Large intestine (tissue), 12 donors: ENCODE data around the gene M6PR. TPM values are rescaled to one million over a fixed set of nuclear protein-coding genes. Genes with fewer than 3 reads are reported as not detected.

Experiments used
- DNase-seq, 2 donors: peaks; one replicate each; pipeline versions ENCODE4 v3.0.0 to v3.0.0-alpha.2; 2013
- H3K27ac ChIP-seq: one replicate; pipeline ENCODE4 v1.5.1; 2013; ENCODE audit warnings: low read length
- H3K27me3 ChIP-seq: 2 replicates; pipeline ENCODE4 v1.6.1; 2013; ENCODE audit warnings: low read length; ENCODE audit not compliant: control insufficient read depth, insufficient read depth
- H3K36me3 ChIP-seq: 2 replicates; pipeline ENCODE4 v1.6.1; 2013; ENCODE audit warnings: low read length; ENCODE audit not compliant: control insufficient read depth, insufficient read depth
- H3K4me1 ChIP-seq: one replicate; pipeline ENCODE4 v1.6.1; 2013; ENCODE audit warnings: low read length; ENCODE audit not compliant: control insufficient read depth, insufficient read depth
- H3K4me3 ChIP-seq: one replicate; pipeline ENCODE4 v1.5.1; 2013; ENCODE audit warnings: low read length
- H3K9me3 ChIP-seq: one replicate; pipeline ENCODE4 v1.6.1; 2013; ENCODE audit warnings: mild to moderate bottlenecking, low read depth, low read length, moderate library complexity; ENCODE audit not compliant: control insufficient read depth
- WGBS: methylation state at CpG from one replicate; pipeline ENCODE4 v1.1.5; 2013; ENCODE audit warnings: low lambda C conversion rate; ENCODE audit not compliant: insufficient coverage; 5-methylcytosine and 5-hydroxymethylcytosine counted together
- long read RNA-seq, 11 donors: transcript quantifications; one replicate each; lab custom pipeline, GENCODE V29; 2026
- polyA plus RNA-seq: library from polyadenylated mRNA; unstranded; fragments of 120-200 nt; gene quantifications from one replicate; pipeline ENCODE4 v1.2.1, GENCODE V29; 2013

M6PR gene
- polyA plus RNA-seq = 147 TPM
- long read RNA-seq, donor 1, transcript M6PR-201 (7 exons, 2,756 nt) = major isoform, 27 of 28 reads
- long read RNA-seq, donor 1, partial matches to known transcripts = 0 of 28 reads
- long read RNA-seq, donor 1, other reads (novel, unspliced or antisense) = 0 of 28 reads
- long read RNA-seq, donor 2, transcript M6PR-201 (7 exons, 2,756 nt) = major isoform, 34 of 59 reads
- long read RNA-seq, donor 2, partial matches to known transcripts = 12 of 59 reads
- long read RNA-seq, donor 2, other reads (novel, unspliced or antisense) = 6 of 59 reads
- long read RNA-seq, donor 3 = 0 reads
- long read RNA-seq, donor 4, transcript M6PR-201 (7 exons, 2,756 nt) = major isoform, 5 of 6 reads
- long read RNA-seq, donor 4, partial matches to known transcripts = 0 of 6 reads
- long read RNA-seq, donor 4, other reads (novel, unspliced or antisense) = 0 of 6 reads
- long read RNA-seq, donor 5, transcript M6PR-201 (7 exons, 2,756 nt) = major isoform, 9 of 9 reads
- long read RNA-seq, donor 5, partial matches to known transcripts = 0 of 9 reads
- long read RNA-seq, donor 5, other reads (novel, unspliced or antisense) = 0 of 9 reads
- long read RNA-seq, donor 6, transcript M6PR-201 (7 exons, 2,756 nt) = major isoform, 33 of 34 reads
- long read RNA-seq, donor 6, partial matches to known transcripts = 0 of 34 reads
- long read RNA-seq, donor 6, other reads (novel, unspliced or antisense) = 0 of 34 reads
- long read RNA-seq, donor 7, transcript M6PR-201 (7 exons, 2,756 nt) = major isoform, 9 of 9 reads
- long read RNA-seq, donor 7, partial matches to known transcripts = 0 of 9 reads
- long read RNA-seq, donor 7, other reads (novel, unspliced or antisense) = 0 of 9 reads
- long read RNA-seq, donor 8, transcript M6PR-201 (7 exons, 2,756 nt) = major isoform, 39 of 48 reads
- long read RNA-seq, donor 8, partial matches to known transcripts = 7 of 48 reads
- long read RNA-seq, donor 8, other reads (novel, unspliced or antisense) = 0 of 48 reads
- long read RNA-seq, donor 9, transcript M6PR-201 (7 exons, 2,756 nt) = major isoform, 42 of 44 reads
- long read RNA-seq, donor 9, partial matches to known transcripts = 0 of 44 reads
- long read RNA-seq, donor 9, other reads (novel, unspliced or antisense) = 0 of 44 reads
- long read RNA-seq, donor 10, transcript M6PR-201 (7 exons, 2,756 nt) = major isoform, 44 of 47 reads
- long read RNA-seq, donor 10, partial matches to known transcripts = 0 of 47 reads
- long read RNA-seq, donor 10, other reads (novel, unspliced or antisense) = 0 of 47 reads
- long read RNA-seq, donor 11, transcript M6PR-201 (7 exons, 2,756 nt) = major isoform, 34 of 37 reads
- long read RNA-seq, donor 11, partial matches to known transcripts = 0 of 37 reads
- long read RNA-seq, donor 11, other reads (novel, unspliced or antisense) = 0 of 37 reads

- no peaks in the 10 kb centered on the region for H3K27me3 ChIP-seq
- H3K9me3 ChIP-seq = no peaks in the 10 kb centered on the region
- H3K27ac ChIP-seq = peak within 1 kb of the TSS; percentile 94
- H3K4me3 ChIP-seq = peak within 1 kb of the TSS; percentile 85
- peaks cover 4% of the 10 kb centered on the region for H3K4me1 ChIP-seq
- H3K36me3 ChIP-seq = peaks cover 16% of the 10 kb centered on the region
- 0% methylated on average over 1 of the region's 66 CpGs for WGBS
- peak; percentile 95 to 98 for DNase-seq
Observed at GRCh38 chr12:8949342-8950220, at the start of gene M6PR. Gene M6PR (minus strand): TSS chr12:8949645. CDS start chr12:8946404, 3,241 bp downstream.

- H3K4me1 ChIP-seq = no peaks in the 10 kb centered on the region
- H3K9me3 ChIP-seq = no peaks in the 10 kb centered on the region
- H3K36me3 ChIP-seq = no peaks in the 10 kb centered on the region
- peak overlapping the region; percentile 27 for H3K27ac ChIP-seq
- H3K4me3 ChIP-seq = no peak overlapping the region
- DNase-seq = peak; percentile 62 to 78
- H3K27me3 ChIP-seq = no peaks in the 10 kb centered on the region
- whole genome bisulfite sequencing = 90% methylated on average over 2 of the region's 5 CpGs
Observed at GRCh38 chr12:8996682-8997405, 47.4 kb upstream of the M6PR start.

- WGBS = 100% methylated on average over 1 of the region's 4 CpGs
- Histone ChIP-seq H3K27me3 (no peaks in the 10 kb centered on the region), H3K4me3 (no peak overlapping the region), H3K9me3 (no peaks in the 10 kb centered on the region), H3K36me3 (no peaks in the 10 kb centered on the region), H3K4me1 (no peaks in the 10 kb centered on the region), H3K27ac (no peak overlapping the region)
- no peak for DNase-seq
Observed at GRCh38 chr12:8995021-8995775, 45.8 kb upstream of the M6PR start.

- no peaks in the 10 kb centered on the region for H3K9me3 ChIP-seq
- H3K4me1 ChIP-seq = no peaks in the 10 kb centered on the region
- no peak overlapping the region for H3K27ac ChIP-seq
- no peak for DNase-seq
- 73% methylated on average over 2 of the region's 3 CpGs for WGBS
- no peaks in the 10 kb centered on the region for H3K27me3 ChIP-seq
- no peak overlapping the region for H3K4me3 ChIP-seq
- no peaks in the 10 kb centered on the region for H3K36me3 ChIP-seq
Observed at GRCh38 chr12:8993827-8994226, 44.4 kb upstream of the M6PR start.

GRCh38 chr12:8991371-8992345 lies 42.2 kb upstream of the M6PR start:
- H3K4me1 ChIP-seq = no peaks in the 10 kb centered on the region
- H3K4me3 ChIP-seq = no peak overlapping the region
- H3K27ac ChIP-seq = no peak overlapping the region
- DNase-seq = no peak
- H3K36me3 ChIP-seq = no peaks in the 10 kb centered on the region
- no peaks in the 10 kb centered on the region for H3K27me3 ChIP-seq
- 54% methylated on average over 3 of the region's 6 CpGs for WGBS
- H3K9me3 ChIP-seq = no peaks in the 10 kb centered on the region

- no peaks in the 10 kb centered on the region for H3K4me1 ChIP-seq
- H3K36me3 ChIP-seq = no peaks in the 10 kb centered on the region
- no CpG with 5 or more reads among the region's 2 CpGs for WGBS
- H3K27ac ChIP-seq = no peak within 1 kb of the TSS
- H3K9me3 ChIP-seq = no peaks in the 10 kb centered on the region
- H3K27me3 ChIP-seq = no peaks in the 10 kb centered on the region
- H3K4me3 ChIP-seq = no peak within 1 kb of the TSS
- no peak for DNase-seq
Observed at GRCh38 chr12:8989413-8989812, 40.0 kb upstream of the M6PR start, which contains the start of gene KLRG1. Gene KLRG1 (plus strand): TSS chr12:8989546. CDS start chr12:8989636, 90 bp downstream.

GRCh38 chr12:8987685-8988084 lies 38.2 kb upstream of the M6PR start:
- no peaks in the 10 kb centered on the region for H3K36me3 ChIP-seq
- WGBS = no CpG with 5 or more reads among the region's 1 CpG
- H3K27me3 ChIP-seq = no peaks in the 10 kb centered on the region
- no peak overlapping the region for H3K27ac ChIP-seq
- no peaks in the 10 kb centered on the region for H3K4me1 ChIP-seq
- DNase-seq = no peak
- no peak overlapping the region for H3K4me3 ChIP-seq
- H3K9me3 ChIP-seq = no peaks in the 10 kb centered on the region

GRCh38 chr12:8987163-8987562 lies 37.7 kb upstream of the M6PR start:
- Histone ChIP-seq H3K9me3 (no peaks in the 10 kb centered on the region), H3K27me3 (no peaks in the 10 kb centered on the region), H3K36me3 (no peaks in the 10 kb centered on the region), H3K27ac (no peak overlapping the region), H3K4me3 (no peak overlapping the region), H3K4me1 (no peaks in the 10 kb centered on the region)
- DNase-seq = no peak
